ENCODE measurements around the gene ACP7.

The ACP7 gene

DNA sequence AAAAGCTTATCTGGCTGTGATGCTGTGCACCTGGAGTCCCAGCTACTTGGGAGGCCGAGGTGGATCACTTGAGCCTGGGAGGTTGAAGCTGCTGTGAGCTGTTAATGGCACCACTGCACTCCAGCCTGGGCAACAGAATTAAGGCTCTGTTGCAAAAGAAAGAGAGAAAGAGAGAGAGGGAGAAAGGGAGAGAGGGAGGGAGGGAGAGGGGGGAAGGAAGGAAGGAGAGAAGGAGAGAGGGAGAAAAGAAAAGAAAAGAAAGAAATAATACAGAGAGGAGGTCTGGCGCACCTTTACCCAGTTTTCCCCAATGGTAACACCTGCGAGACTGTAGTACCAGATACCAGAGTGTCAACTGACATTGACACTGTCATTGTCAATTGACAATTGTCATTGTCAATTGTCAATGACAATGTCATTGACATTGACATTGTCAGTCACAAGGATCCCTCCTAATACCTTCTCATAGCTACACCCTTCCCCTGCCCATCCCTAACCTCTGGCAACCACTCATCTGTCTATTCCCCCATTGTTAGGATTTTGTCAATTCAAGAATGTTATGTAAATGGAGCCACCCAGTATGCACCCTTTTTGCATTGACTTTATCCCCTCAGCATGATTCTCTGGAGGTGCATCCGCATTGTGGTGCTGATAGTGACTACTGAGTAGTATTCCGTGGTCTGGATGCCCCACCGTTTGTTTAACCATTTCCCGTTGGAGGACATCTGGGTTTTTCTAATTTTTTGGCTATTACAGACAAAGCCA is 62.7 kb downstream of the ACP7 start:
- no peak for DNase-seq

DNA sequence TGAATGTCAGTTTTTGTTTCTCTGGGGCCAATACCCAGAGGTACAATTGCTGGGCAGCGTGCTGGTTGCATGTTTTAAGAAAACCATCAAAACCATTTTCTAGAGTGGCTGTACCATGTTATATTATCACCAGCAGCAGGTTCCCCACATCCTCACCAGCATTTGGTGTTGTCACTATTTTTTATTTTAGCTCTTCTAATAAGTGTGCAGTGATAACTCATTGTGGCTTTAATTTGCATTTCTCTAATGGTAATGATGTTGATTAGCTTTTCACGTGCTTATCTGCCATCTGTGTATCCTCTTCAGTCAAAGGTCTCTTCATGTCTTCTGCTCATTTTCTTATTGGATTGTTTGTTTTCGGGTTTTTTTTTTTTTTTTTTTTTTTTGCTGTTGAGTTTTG is 63.3 kb downstream of the ACP7 start:
- no peak for DNase-seq

DNA sequence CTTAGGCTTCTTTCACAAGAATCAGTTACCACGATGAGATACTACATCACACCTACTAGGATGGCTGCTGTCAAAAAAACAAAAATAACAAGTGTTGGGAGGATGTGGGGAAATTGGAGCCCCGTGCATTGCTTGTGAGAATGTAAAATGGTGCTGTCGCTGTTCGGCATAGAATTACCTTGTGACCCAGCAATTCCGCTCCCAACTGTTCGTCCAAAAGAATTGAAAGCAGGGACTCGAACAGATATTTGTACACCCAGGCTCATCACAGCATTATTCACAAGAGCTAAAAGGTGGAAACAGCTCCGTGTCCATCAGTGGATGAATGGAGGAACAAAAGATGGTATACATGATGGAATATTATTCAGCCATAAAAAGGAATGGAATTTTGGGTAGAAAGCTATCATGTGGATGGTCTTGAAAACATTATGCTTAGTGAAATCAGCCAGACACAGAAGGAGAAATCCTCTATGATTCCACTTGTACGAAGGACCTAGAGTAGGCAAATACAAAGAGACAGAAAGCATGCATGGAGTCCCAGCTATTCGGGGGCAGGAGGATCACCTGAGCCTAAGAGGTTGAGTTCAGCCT is 64.9 kb downstream of the ACP7 start:
- DNase-seq, result no peak

GRCh38 chr19:39150235-39150634 is 66.1 kb downstream of the ACP7 start:
- no peak for DNase-seq

- no peak for DNase-seq
These were observed 66.8 kb downstream of the ACP7 start for GRCh38 chr19:39150807-39151600.

DNA sequence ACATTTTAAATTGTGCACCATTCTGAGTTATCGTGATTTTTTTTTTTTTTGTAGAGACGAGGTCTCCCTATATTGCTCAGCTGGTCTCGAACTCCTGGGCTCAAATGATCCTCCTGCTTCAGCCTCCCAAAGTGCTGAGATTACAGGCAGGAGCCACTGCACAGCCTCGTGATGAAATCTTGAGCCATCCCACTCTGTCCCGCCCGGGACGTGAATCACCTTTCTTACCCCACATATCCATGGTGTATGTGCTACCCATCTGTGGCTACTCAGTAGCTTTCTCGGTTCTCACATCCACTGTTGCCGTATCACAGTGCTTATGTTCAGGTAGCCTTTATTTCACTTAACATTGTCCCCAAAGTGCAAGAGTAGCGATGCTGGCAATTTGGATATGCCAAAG is 67.9 kb downstream of the ACP7 start:
- DNase-seq, result no peak

- DNase-seq, result no peak
These were observed 70.0 kb downstream of the ACP7 start for GRCh38 chr19:39154100-39154628.

GRCh38 chr19:39154629-39155100 is 70.5 kb downstream of the ACP7 start:
- no peak for DNase-seq

- DNase-seq, result no peak
These were observed 71.0 kb downstream of the ACP7 start for GRCh38 chr19:39155114-39155700.

DNA sequence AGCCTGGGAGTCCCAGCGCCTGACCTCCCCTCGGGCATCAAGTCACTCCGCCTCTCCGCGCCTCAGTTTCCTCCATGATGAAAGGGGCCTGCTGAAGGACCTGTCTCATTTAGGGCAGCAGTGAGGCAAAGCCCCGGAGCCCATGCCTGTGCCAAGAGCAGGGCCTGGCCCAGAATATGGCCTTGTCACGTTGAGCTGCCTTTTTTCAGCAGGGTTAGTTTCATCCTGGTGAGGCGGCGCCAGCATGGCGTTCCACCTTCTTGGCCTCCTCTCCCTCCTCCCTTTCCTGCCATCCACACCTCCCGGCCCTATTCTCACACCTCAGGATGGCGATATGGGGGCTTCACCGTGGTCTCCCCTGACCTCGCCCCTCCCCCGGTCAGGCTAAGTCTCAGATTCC is 71.6 kb downstream of the ACP7 start:
- no peak for DNase-seq

- no peak for DNase-seq
These were observed 72.4 kb downstream of the ACP7 start for GRCh38 chr19:39156326-39157230.

DNA sequence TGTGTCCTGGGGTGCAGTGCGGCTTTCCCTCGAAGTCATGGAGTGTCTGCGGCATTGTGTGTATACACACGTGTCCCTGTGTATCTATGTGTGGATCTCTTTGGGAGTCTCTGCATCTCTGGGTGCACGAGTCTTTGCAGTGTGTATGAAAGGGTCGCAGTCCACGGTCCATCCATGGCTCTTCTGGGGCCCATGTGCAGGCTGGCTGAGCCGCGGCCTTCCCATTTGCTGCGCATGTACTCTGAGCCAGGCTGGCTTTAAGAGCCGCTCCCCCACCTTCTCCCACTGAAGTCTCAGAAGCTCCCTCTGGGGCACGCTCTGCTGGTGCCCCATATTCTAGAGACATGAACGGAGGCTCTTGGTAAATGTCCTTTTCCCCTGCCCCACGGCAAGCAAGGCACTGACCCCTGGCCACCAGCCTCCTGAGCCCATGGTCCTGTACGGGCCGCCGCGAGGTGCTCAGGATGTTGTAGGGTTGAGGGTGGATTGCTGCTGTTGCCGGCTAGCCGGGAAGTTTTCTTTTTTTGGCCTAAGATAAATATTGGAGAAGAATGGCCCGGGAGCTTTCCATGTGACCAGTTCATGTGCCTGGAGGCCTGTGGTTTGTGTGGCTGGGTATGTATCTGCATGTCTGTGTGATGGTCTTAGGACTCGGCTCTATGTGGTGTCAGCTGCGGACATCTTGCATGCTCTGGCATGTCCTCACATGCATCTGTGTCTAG is 73.3 kb downstream of the ACP7 start:
- DNase-seq, result no peak

- no peak for DNase-seq
These were observed 73.8 kb downstream of the ACP7 start for GRCh38 chr19:39157997-39158389.

DNA sequence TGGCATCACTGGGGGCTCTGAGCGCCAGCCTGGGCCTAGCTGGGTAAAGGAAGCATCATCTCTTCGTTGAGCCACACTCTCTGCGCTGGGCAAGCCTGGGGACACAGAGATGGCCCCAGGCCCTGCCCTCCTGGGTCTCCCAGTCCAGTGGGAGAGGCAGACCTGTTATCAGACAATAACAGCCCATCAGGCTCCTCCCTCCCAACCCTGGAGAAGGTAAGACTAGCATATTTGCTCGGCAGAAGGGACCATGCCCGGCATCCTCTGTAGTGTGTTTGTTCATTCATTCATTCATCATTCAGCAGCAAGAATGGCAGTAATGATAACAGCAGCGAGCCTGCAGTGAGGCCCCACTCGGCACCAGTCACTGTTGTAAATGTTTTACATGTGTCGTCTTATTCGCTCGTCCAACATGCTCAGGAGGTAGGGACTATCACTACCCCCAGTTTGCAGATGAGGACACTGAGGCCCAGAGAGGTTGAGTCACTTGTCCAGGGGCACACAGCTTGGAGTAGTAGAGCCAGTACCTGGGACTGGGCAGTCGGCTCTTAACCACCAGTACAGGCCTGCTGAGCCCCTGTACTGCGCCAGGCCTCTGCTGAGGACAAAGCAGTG is 74.6 kb downstream of the ACP7 start:
- no peak for DNase-seq

DNA sequence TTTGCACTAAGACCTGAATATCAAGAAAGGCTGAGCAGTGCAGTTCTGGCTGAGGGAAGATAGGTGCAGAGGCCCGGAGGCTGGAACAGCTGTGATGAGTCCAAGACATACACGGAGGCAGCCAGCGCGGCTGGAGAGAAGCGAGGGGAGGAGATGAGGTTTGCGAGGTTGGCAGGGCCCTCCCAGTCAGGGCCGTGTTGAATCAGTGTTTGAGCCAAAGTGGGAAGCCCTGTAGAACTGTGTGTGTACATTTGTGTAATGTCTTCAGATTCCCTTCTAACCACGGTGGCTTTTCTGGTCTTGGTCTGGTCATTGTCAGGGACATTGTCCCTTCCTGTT is 76.3 kb downstream of the ACP7 start:
- no peak for DNase-seq

Data from nucleus accumbens (tissue), 56 donors.